Activated CD4-positive, alpha-beta T cell treated with anti-CD3 and anti-CD28 coated beads for 24 hours (primary cell): ENCODE data around the gene SH3D21.

ENCODE experiments used
- DNase-seq, 2 donors: peaks; one replicate each; pipeline ENCODE4 v3.0.0-alpha.2; 2020; ENCODE audit warnings: low read depth in 2 of 2

SH3D21 gene

GRCh38 chr1:36306210-36306901 lies at the start of gene SH3D21:
Gene SH3D21, plus strand, starts transcription at chr1:36306368. Its CDS starts 53 bp downstream, at chr1:36306421.
- no peak for DNase-seq

- no peak for DNase-seq
Measured at GRCh38 chr1:36256558-36257374, 49.4 kb upstream of the SH3D21 start.

- no peak for DNase-seq
Measured at GRCh38 chr1:36257375-36257767, 48.8 kb upstream of the SH3D21 start.

GRCh38 chr1:36258960-36259344 lies 47.2 kb upstream of the SH3D21 start:
- no peak for DNase-seq

- DNase-seq, result no peak
Measured at GRCh38 chr1:36268981-36269380, 37.2 kb upstream of the SH3D21 start.

GRCh38 chr1:36269408-36269838 lies 36.7 kb upstream of the SH3D21 start:
- DNase-seq, result no peak

GRCh38 chr1:36273024-36273423 lies 33.1 kb upstream of the SH3D21 start:
- DNase-seq, result no peak

- DNase-seq, result no peak
Measured at GRCh38 chr1:36274201-36274600, 32.0 kb upstream of the SH3D21 start.

- no peak for DNase-seq
Measured at GRCh38 chr1:36276688-36277087, 29.5 kb upstream of the SH3D21 start.

GRCh38 chr1:36279110-36279788 lies 26.9 kb upstream of the SH3D21 start:
- no peak for DNase-seq

- DNase-seq, result no peak
Measured at GRCh38 chr1:36279789-36280296, 26.3 kb upstream of the SH3D21 start.

- DNase-seq, result no peak
Measured at GRCh38 chr1:36284061-36284460, 22.1 kb upstream of the SH3D21 start.

- DNase-seq, result no peak
Measured at GRCh38 chr1:36284517-36284916, 21.7 kb upstream of the SH3D21 start.

- DNase-seq, result peak in 1 of 2 donors; percentile 45
Measured at GRCh38 chr1:36285443-36286101, 20.6 kb upstream of the SH3D21 start.

GRCh38 chr1:36286802-36287201 lies 19.4 kb upstream of the SH3D21 start:
- DNase-seq, result no peak

GRCh38 chr1:36287595-36287994 lies 18.6 kb upstream of the SH3D21 start:
- no peak for DNase-seq

- DNase-seq, result no peak
Measured at GRCh38 chr1:36295390-36295789, 10.8 kb upstream of the SH3D21 start.

- DNase-seq, result no peak
Measured at GRCh38 chr1:36297062-36297461, 9.1 kb upstream of the SH3D21 start.

GRCh38 chr1:36298640-36299039 lies 7.5 kb upstream of the SH3D21 start:
- DNase-seq, result no peak

GRCh38 chr1:36300526-36300925 lies 5.6 kb upstream of the SH3D21 start:
- no peak for DNase-seq

GRCh38 chr1:36301220-36301619 lies 4.9 kb upstream of the SH3D21 start:
- no peak for DNase-seq

- DNase-seq, result no peak
Measured at GRCh38 chr1:36303244-36303643, 2.9 kb upstream of the SH3D21 start.
